ENCODE measurements around the gene ESRRA. TPM values are rescaled to one million over a fixed set of nuclear protein-coding genes. Genes with fewer than 3 reads are reported as not detected.

The ESRRA gene
- total and polyA plus RNA-seq, 9 of the 15 experiments (the other 6 are each of a cell fraction or from before 2014, with no cell fraction given) = 0.27 to 89.7 (median 23.7) TPM

GRCh38 chr11:64339754-64340408 is 34.6 kb downstream of the ESRRA start, which contains the start of gene CCDC88B:
Gene CCDC88B (plus strand): TSS chr11:64340204. CDS start chr11:64340267, 63 bp downstream.
- Histone ChIP-seq H3K4me3 (peak within 1 kb of the TSS; percentile 28), H3K4me1 (replicated peaks in 1 of 2; ENCODE audit: control insufficient read depth in 2 of 2, insufficient read depth in 2 of 2, low read length in 2 of 2) (peaks cover 33 to 68% of the 10 kb centered on the region in 2 experiments), H3K36me3 (ENCODE audit: control insufficient read depth, insufficient read depth, low read length) (no peaks in the 10 kb centered on the region), H4K20me1 (replicated peaks; ENCODE audit: control insufficient read depth, insufficient read depth, low read length) (no peaks in the 10 kb centered on the region; the same call in 1 of the 2 replicates), H3K79me2 (ENCODE audit: control insufficient read depth, insufficient read depth, low read length) (no peaks in the 10 kb centered on the region), H2AFZ (ENCODE audit: low read depth, low read length) (peak within 1 kb of the TSS; percentile 86), H3K27me3 (ENCODE audit: control insufficient read depth in 2 of 2, insufficient read depth in 2 of 2, low read length in 2 of 2) (no peaks in the 10 kb centered on the region), H3K9me3 (replicated peaks; ENCODE audit: control insufficient read depth, insufficient read depth, low read depth, low read length) (no peaks in the 10 kb centered on the region), H3K4me2 (ENCODE audit: insufficient read depth, low read length) (peak within 1 kb of the TSS; percentile 75), H3K9me1 (ENCODE audit: control insufficient read depth, insufficient read depth, low read length) (no peaks in the 10 kb centered on the region), H3K27ac (ENCODE audit: extremely low read depth, low read depth, low read length) (no peak within 1 kb of the TSS; the same call in 2 of the 3 replicates), H3K9ac (ENCODE audit: insufficient read depth in 1 of 2, low read depth in 2 of 2, low read length in 2 of 2) (peak within 1 kb of the TSS; percentile 36 to 77; a peak in 3 of 4 replicates)
- TF ChIP-seq SMAD1 (IDR thresholded peaks at IDR 0.05; ENCODE audit: low read depth, low read length, partially characterized antibody) (no peak), PML (IDR thresholded peaks at IDR 0.05; ENCODE audit: low read length) (no peak), SPI1 (IDR thresholded peaks at IDR 0.05; ENCODE audit: borderline replicate concordance, low read depth, low read length) (peak; percentile 55; the same call in 1 of the 2 replicates), RBBP5 (IDR thresholded peaks at IDR 0.05; ENCODE audit: borderline replicate concordance, insufficient read depth, low read length, poor library complexity, severe bottlenecking) (no peak), GABPB1 (CRISPR knock-in tag; IDR thresholded peaks at IDR 0.05) (peak; percentile 33; the same call in 1 of the 2 replicates), GTF2B (IDR thresholded peaks at IDR 0.05; ENCODE audit: extremely low read depth, insufficient read length) (no peak), KAT7 (CRISPR knock-in tag; IDR thresholded peaks at IDR 0.05; ENCODE audit: borderline replicate concordance) (0 out of 2 replicates have a peak, but pooled peaks have one; percentile 38)
- ATAC-seq (no peak), DNase-seq (ENCODE audit: extremely low read depth in 1 of 4, low spot score in 3 of 4) (no peak), FAIRE-seq (no peak)
- ChIA-PET POLR2A (interaction anchor here (1.4 kb wide), 2 partner anchors 16 to 22 kb away, joined by 3 to 4 read pairs; partner anchors contain the start of genes PRDX5 and TRMT112), CTCF (ENCODE audit: low intra/inter-chr PET ratio) (no interaction called here)
- 55% methylated on average over 16 of the region's 16 CpGs for WGBS (ENCODE audit: insufficient coverage, low coverage, missing lambda C conversion rate)
- intact Hi-C loops (cut with micrococcal nuclease) = no loop called here
- BruUV-seq (replicated peaks) = no TSS peak
- in situ Hi-C loops (cut with MboI) = no loop called here
